HL-60 (cell line): ENCODE results near the gene TTC32.

Experiments
- DNase-seq, 2 experiments: peaks; one replicate each; pipeline ENCODE4 v3.0.0-alpha.2; 2010 to 2020; ENCODE audit warnings: low read depth in 1 of 2, low spot score in 1 of 2
- H3K27ac ChIP-seq: fragments of 250-450 bp; sonication (Bioruptor Pico); replicated peaks from 2 replicates; pipeline ENCODE4 v1.5.1; 2020; ENCODE audit warnings: mild to moderate bottlenecking, moderate library complexity
- H3K27me3 ChIP-seq: fragments of 250-450 bp; sonication (Bioruptor Pico); 2 replicates; pipeline ENCODE4 v1.5.1; 2021; ENCODE audit warnings: mild to moderate bottlenecking, moderate library complexity; ENCODE audit not compliant: insufficient read depth, poor library complexity, severe bottlenecking
- H3K4me3 ChIP-seq: replicated peaks from 2 replicates; pipeline ENCODE4 v1.5.1; 2011; ENCODE audit warnings: mild to moderate bottlenecking, control low read depth, low read length; ENCODE audit not compliant: insufficient read depth
- CTCF ChIP-seq: IDR thresholded peaks from one replicate; pipeline ENCODE4 v1.5.1; 2011; ENCODE audit warnings: low read length, control low read depth, inconsistent platforms; ENCODE audit not compliant: insufficient read depth
- GABPA ChIP-seq: IDR thresholded peaks from 2 replicates; pipeline ENCODE4 v1.6.1; 2012; ENCODE audit warnings: low read depth
- POLR2AphosphoS5 ChIP-seq: IDR thresholded peaks from 2 replicates; pipeline ENCODE4 v1.6.1; 2012; ENCODE audit warnings: low read depth
- REST ChIP-seq: IDR thresholded peaks from 2 replicates; pipeline ENCODE4 v1.6.1; 2012; ENCODE audit warnings: low read depth; ENCODE audit not compliant: insufficient replicate concordance
- SPI1 ChIP-seq: IDR thresholded peaks from 2 replicates; pipeline ENCODE4 v1.6.1; 2012; ENCODE audit warnings: low read depth, mild to moderate bottlenecking, borderline replicate concordance

The TTC32 gene

GRCh38 chr2:19868224-19868623 is 33.6 kb downstream of the TTC32 start:
- no peak for DNase-seq
- Histone ChIP-seq H3K27me3 (peaks cover 11% of the 10 kb centered on the region), H3K27ac (no peak overlapping the region), H3K4me3 (peak overlapping the region; percentile 41)
- TF ChIP-seq REST (no peak), POLR2AphosphoS5 (no peak)

GRCh38 chr2:19866771-19867170 is 35.0 kb downstream of the TTC32 start:
- no peak overlapping the region for H3K27ac ChIP-seq
- no peak overlapping the region for H3K4me3 ChIP-seq
- no peak for TF ChIP-seq GABPA
- TF ChIP-seq SPI1, result no peak
- no peak for TF ChIP-seq POLR2AphosphoS5
- no peak for TF ChIP-seq REST
- TF ChIP-seq CTCF, result no peak
- DNase-seq, result no peak
- peaks cover 11% of the 10 kb centered on the region for H3K27me3 ChIP-seq

GRCh38 chr2:19865151-19865550 is 36.6 kb downstream of the TTC32 start:
- DNase-seq, result no peak
- Histone ChIP-seq H3K27ac (no peak overlapping the region), H3K4me3 (no peak overlapping the region), H3K27me3 (peaks cover 11% of the 10 kb centered on the region)
- TF ChIP-seq POLR2AphosphoS5 (no peak), CTCF (no peak), SPI1 (no peak), GABPA (no peak), REST (no peak)

- no peak overlapping the region for H3K27ac ChIP-seq
- no peak for DNase-seq
- TF ChIP-seq SPI1 (no peak), REST (no peak)
Observed at GRCh38 chr2:19864381-19864780, 37.4 kb downstream of the TTC32 start.

More at GRCh38 chr2:19864381-19864780, 37.4 kb downstream of the TTC32 start:
- Histone ChIP-seq H3K27me3 (peaks cover 13% of the 10 kb centered on the region), H3K4me3 (no peak overlapping the region)
